Neural progenitor cell (in vitro differentiated cells): ENCODE results near the gene BOLL. TPM values are rescaled to one million over a fixed set of nuclear protein-coding genes. Genes with fewer than 3 reads are reported as not detected.
"Not testable (repeated sequence)": the region's sequence is repeated elsewhere in the genome, so short reads cannot be mapped to it uniquely, and the experiment has no call there.

Experiments used
- DNase-seq: peaks from one replicate; pipeline ENCODE4 v3.0.0-alpha.2; 2016; ENCODE audit warnings: low spot score
- H2AFZ ChIP-seq: fragments of 200-600 bp; sonication (generic); replicated peaks from 2 replicates; pipeline ENCODE4 v1.6.1; 2016; ENCODE audit warnings: antibody characterized with exemption
- H3F3A ChIP-seq: fragments of 200-600 bp; sonication (generic); 2 replicates; pipeline ENCODE4 v1.6.1; 2016; ENCODE audit warnings: antibody characterized with exemption, low read depth
- H3K27ac ChIP-seq: fragments of 200-600 bp; sonication (generic); 2 replicates; pipeline ENCODE4 v1.5.1; 2016; ENCODE audit warnings: mild to moderate bottlenecking
- H3K27me3 ChIP-seq: fragments of 200-600 bp; sonication (generic); 2 replicates; pipeline ENCODE4 v1.6.1; 2016; ENCODE audit warnings: mild to moderate bottlenecking, moderate library complexity
- H3K36me3 ChIP-seq: fragments of 200-600 bp; sonication (generic); 2 replicates; pipeline ENCODE4 v1.5.1; 2016
- H3K4me1 ChIP-seq: fragments of 200-600 bp; sonication (generic); 2 replicates; pipeline ENCODE4 v1.6.1; 2016; ENCODE audit warnings: mixed run types
- H3K4me2 ChIP-seq: fragments of 200-600 bp; sonication (generic); 2 replicates; pipeline ENCODE4 v1.6.1; 2016
- H3K4me3 ChIP-seq: fragments of 200-600 bp; sonication (generic); 2 replicates; pipeline ENCODE4 v1.5.1; 2016
- H3K79me2 ChIP-seq: fragments of 200-600 bp; sonication (generic); 2 replicates; pipeline ENCODE4 v1.6.1; 2016; ENCODE audit warnings: low read depth
- H3K9ac ChIP-seq: fragments of 200-600 bp; sonication (generic); 2 replicates; pipeline ENCODE4 v1.6.1; 2016
- H3K9me3 ChIP-seq: fragments of 200-600 bp; sonication (generic); 2 replicates; pipeline ENCODE4 v1.5.1; 2016; ENCODE audit warnings: low read depth
- H4K20me1 ChIP-seq: fragments of 200-600 bp; sonication (generic); 2 replicates; pipeline ENCODE4 v1.6.1; 2016; ENCODE audit warnings: low read depth
- H3K27ac Mint-ChIP-seq: 3 replicates; pipeline ENCODE4 v1.8.0; 2021; ENCODE audit warnings: mixed read lengths
- H3K27me3 Mint-ChIP-seq: 2 replicates; pipeline ENCODE4 v1.8.0; 2022; ENCODE audit warnings: low read depth, mild to moderate bottlenecking, inconsistent platforms, moderate library complexity, mixed read lengths; ENCODE audit not compliant: insufficient read depth
- H3K36me3 Mint-ChIP-seq: 3 replicates; pipeline ENCODE4 v1.8.0; 2021; ENCODE audit warnings: mixed read lengths
- H3K4me1 Mint-ChIP-seq: 3 replicates; pipeline ENCODE4 v1.8.0; 2021; ENCODE audit warnings: mixed read lengths
- H3K4me3 Mint-ChIP-seq: 3 replicates; pipeline ENCODE4 v1.8.0; 2021; ENCODE audit warnings: mild to moderate bottlenecking, moderate library complexity, mixed read lengths
- H3K9me3 Mint-ChIP-seq: 3 replicates; pipeline ENCODE4 v1.8.0; 2020; ENCODE audit warnings: mixed read lengths
- CTCF ChIP-seq: fragments of 200-600 bp; sonication (generic); IDR thresholded peaks from 2 replicates; pipeline ENCODE4 v1.5.1; 2017; ENCODE audit warnings: antibody characterized with exemption, mild to moderate bottlenecking
- EZH2 ChIP-seq: fragments of 200-600 bp; sonication (generic); IDR thresholded peaks from 2 replicates; pipeline ENCODE4 v1.6.1; 2017; ENCODE audit warnings: antibody characterized with exemption, mild to moderate bottlenecking, moderate library complexity
- EZH2phosphoT487 ChIP-seq: fragments of 200-600 bp; sonication (generic); IDR thresholded peaks from 2 replicates; pipeline ENCODE4 v1.6.1; 2017; ENCODE audit warnings: antibody characterized with exemption
- total RNA-seq: library from RNA; depleted of rRNA; stranded (reverse); fragments of >200 nt; gene quantifications from 2 replicates; pipeline ENCODE4 v1.2.3, GENCODE V29; 2015; ENCODE audit warnings: low replicate concordance

BOLL gene, protein sequence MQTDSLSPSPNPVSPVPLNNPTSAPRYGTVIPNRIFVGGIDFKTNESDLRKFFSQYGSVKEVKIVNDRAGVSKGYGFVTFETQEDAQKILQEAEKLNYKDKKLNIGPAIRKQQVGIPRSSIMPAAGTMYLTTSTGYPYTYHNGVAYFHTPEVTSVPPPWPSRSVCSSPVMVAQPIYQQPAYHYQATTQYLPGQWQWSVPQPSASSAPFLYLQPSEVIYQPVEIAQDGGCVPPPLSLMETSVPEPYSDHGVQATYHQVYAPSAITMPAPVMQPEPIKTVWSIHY
- not detected in 2 replicates for total RNA-seq

GRCh38 chr2:197784956-197785941 is at the start of gene BOLL:
TSS of gene BOLL (minus strand) at chr2:197785319. CDS start at chr2:197781850, 3,469 bp downstream.
- TF ChIP-seq CTCF: no peak
- TF ChIP-seq EZH2phosphoT487: no peak
- no peak for TF ChIP-seq EZH2
- Mint-ChIP-seq H3K27me3 (peaks cover 8% of the 10 kb centered on the region), H3K36me3 (no peaks in the 10 kb centered on the region), H3K4me3 (no peak within 1 kb of the TSS), H3K4me1 (no peaks in the 10 kb centered on the region), H3K9me3 (no peaks in the 10 kb centered on the region), H3K27ac (no peak within 1 kb of the TSS)
- no peak within 1 kb of the TSS for H3K9ac ChIP-seq
- no peaks in the 10 kb centered on the region for H3K36me3 ChIP-seq
- H3K4me1 ChIP-seq: no peaks in the 10 kb centered on the region
- H3K4me3 ChIP-seq: peak within 1 kb of the TSS; percentile 63
- H3K9me3 ChIP-seq: no peaks in the 10 kb centered on the region
- peak within 1 kb of the TSS; percentile 97 for H2AFZ ChIP-seq
- peak within 1 kb of the TSS; percentile 81 for H3K4me2 ChIP-seq
- H3K27me3 ChIP-seq: peaks cover 52% of the 10 kb centered on the region
- H3K27ac ChIP-seq: no peak within 1 kb of the TSS
- H4K20me1 ChIP-seq: no peaks in the 10 kb centered on the region
- H3F3A ChIP-seq: no peaks in the 10 kb centered on the region
- no peaks in the 10 kb centered on the region for H3K79me2 ChIP-seq
- no peak for DNase-seq

DNA sequence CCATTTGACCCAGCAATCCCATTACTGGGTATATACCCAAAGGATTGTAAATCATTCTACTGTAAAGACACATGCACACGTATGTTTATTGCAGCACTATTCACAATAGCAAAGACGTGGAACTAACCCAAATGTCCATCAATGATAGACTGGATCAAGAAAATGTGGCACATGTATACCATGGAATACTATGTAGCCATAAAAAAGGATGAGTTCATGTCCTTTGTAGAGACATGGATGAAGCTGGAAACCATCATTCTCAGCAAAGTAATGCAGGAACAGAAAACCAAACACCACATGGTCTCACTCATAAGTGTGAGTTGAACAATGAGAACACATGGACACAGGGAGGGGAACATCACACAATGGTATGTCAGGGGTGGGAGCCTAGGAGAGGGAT is 49.7 kb upstream of the BOLL start:
- not testable (repeated sequence) for H2AFZ ChIP-seq, H3K27ac ChIP-seq, H3K4me3 Mint-ChIP-seq, H3K27ac Mint-ChIP-seq, H3K9me3 ChIP-seq, H3K36me3 ChIP-seq, H3K27me3 Mint-ChIP-seq, H3K9ac ChIP-seq, H3K79me2 ChIP-seq, H3K4me3 ChIP-seq, H3K36me3 Mint-ChIP-seq, H3K4me1 Mint-ChIP-seq, H3K4me2 ChIP-seq, H3K27me3 ChIP-seq, H3F3A ChIP-seq, DNase-seq, H4K20me1 ChIP-seq, H3K9me3 Mint-ChIP-seq, H3K4me1 ChIP-seq

- no peak overlapping the region for H3K4me3 Mint-ChIP-seq
- TF ChIP-seq EZH2 (no peak), EZH2phosphoT487 (no peak), CTCF (no peak)
- no peaks in the 10 kb centered on the region for H3K36me3 ChIP-seq
- no peaks in the 10 kb centered on the region for H3K4me1 Mint-ChIP-seq
- H3K27ac Mint-ChIP-seq: no peak overlapping the region
- no peak overlapping the region for H3K27ac ChIP-seq
- H3K27me3 ChIP-seq: no peaks in the 10 kb centered on the region
- H3K9ac ChIP-seq: no peak overlapping the region
- no peak overlapping the region for H2AFZ ChIP-seq
- no peak for DNase-seq
- no peaks in the 10 kb centered on the region for H3K27me3 Mint-ChIP-seq
- H3K4me1 ChIP-seq: no peaks in the 10 kb centered on the region
- no peaks in the 10 kb centered on the region for H3F3A ChIP-seq
- no peak overlapping the region for H3K4me3 ChIP-seq
- no peak overlapping the region for H3K4me2 ChIP-seq
- no peaks in the 10 kb centered on the region for H3K79me2 ChIP-seq
- no peaks in the 10 kb centered on the region for H4K20me1 ChIP-seq
- H3K9me3 ChIP-seq: no peaks in the 10 kb centered on the region
- no peaks in the 10 kb centered on the region for H3K9me3 Mint-ChIP-seq
- no peaks in the 10 kb centered on the region for H3K36me3 Mint-ChIP-seq
These were observed 43.5 kb upstream of the BOLL start for GRCh38 chr2:197828464-197829135.
